RWPE1 (cell line): ENCODE data around the gene GRIA1.
"Not testable (repeated sequence)": the region's sequence is repeated elsewhere in the genome, so short reads cannot be mapped to it uniquely, and the experiment has no call there.

Experiments
- CTCF ChIA-PET: fragments of 350-600 bp; sonication (Branson Sonifier 250); formaldehyde crosslinking; extraction: SDS; loops from one replicate; lab custom pipeline; 2021; lab: Yijun Ruan, JAX
- POLR2A ChIA-PET: fragments of 400-600 bp; formaldehyde crosslinking; extraction: SDS; loops from one replicate; lab custom pipeline; 2020; ENCODE audit warnings: antibody characterized with exemption; ENCODE audit not compliant: low non-redundant PET; lab: Yijun Ruan, JAX
- DNase-seq: peaks from one replicate; pipeline ENCODE4 v3.0.0; 2012; ENCODE audit warnings: low spot score
- H3K27ac ChIP-seq: fragments of 450-650 bp; 2 replicates; pipeline ENCODE4 v1.5.1; 2017
- CTCF ChIP-seq: fragments of 450-650 bp; conservative IDR thresholded peaks from 2 replicates; pipeline ENCODE4 v1.5.1; 2017; ENCODE audit warnings: low read depth, mild to moderate bottlenecking

Gene GRIA1

GRCh38 chr5:153831973-153832372 is 341.5 kb downstream of the GRIA1 start:
- ChIA-PET CTCF (no interaction called here), POLR2A (no interaction called here)
- DNase-seq = peak; percentile 53
- no peak for TF ChIP-seq CTCF
- no peak overlapping the region for H3K27ac ChIP-seq

- DNase-seq = no peak
- TF ChIP-seq CTCF = no peak
- H3K27ac ChIP-seq = no peak overlapping the region
- POLR2A ChIA-PET = no interaction called here
- CTCF ChIA-PET = no interaction called here
Measured at GRCh38 chr5:153835891-153836515, 345.5 kb downstream of the GRIA1 start.

- H3K27ac ChIP-seq, DNase-seq, POLR2A ChIA-PET: not testable (repeated sequence)
- CTCF ChIA-PET = interaction anchor here (0.7 to 0.9 kb wide), 2 partner anchors 31 to 104 kb away, joined by 3 to 4 read pairs; no protein-coding TSS in a partner anchor
Measured at GRCh38 chr5:153849303-153850113, 359.0 kb downstream of the GRIA1 start.

- no peak for DNase-seq
- no peak for TF ChIP-seq CTCF
- H3K27ac ChIP-seq = no peak overlapping the region
- CTCF ChIA-PET = no interaction called here
- POLR2A ChIA-PET = no interaction called here
Measured at GRCh38 chr5:153860195-153860886, 369.9 kb downstream of the GRIA1 start.

GRCh38 chr5:153862906-153863305 is 372.4 kb downstream of the GRIA1 start:
- H3K27ac ChIP-seq, DNase-seq, POLR2A ChIA-PET, CTCF ChIA-PET: not testable (repeated sequence)
